Rectal smooth muscle tissue (tissue), 1 donor: Measurements from ENCODE around the gene LMNB1.

Experiments used
- H3K27ac ChIP-seq: one replicate; pipeline ENCODE4 v1.7.0; 2013; ENCODE audit warnings: low read depth, low read length, inconsistent platforms
- H3K27me3 ChIP-seq: one replicate; pipeline ENCODE4 v1.7.0; 2013; ENCODE audit warnings: low read length; ENCODE audit not compliant: control insufficient read depth, insufficient read depth
- H3K36me3 ChIP-seq: one replicate; pipeline ENCODE4 v1.7.0; 2013; ENCODE audit warnings: low read length; ENCODE audit not compliant: control insufficient read depth, insufficient read depth
- H3K4me1 ChIP-seq: one replicate; pipeline ENCODE4 v1.7.0; 2013; ENCODE audit warnings: low read length; ENCODE audit not compliant: control insufficient read depth, insufficient read depth
- H3K4me3 ChIP-seq: one replicate; pipeline ENCODE4 v1.7.0; 2013; ENCODE audit warnings: low read length
- H3K9ac ChIP-seq: one replicate; pipeline ENCODE4 v1.7.0; 2013; ENCODE audit warnings: low read length

The LMNB1 gene

DNA sequence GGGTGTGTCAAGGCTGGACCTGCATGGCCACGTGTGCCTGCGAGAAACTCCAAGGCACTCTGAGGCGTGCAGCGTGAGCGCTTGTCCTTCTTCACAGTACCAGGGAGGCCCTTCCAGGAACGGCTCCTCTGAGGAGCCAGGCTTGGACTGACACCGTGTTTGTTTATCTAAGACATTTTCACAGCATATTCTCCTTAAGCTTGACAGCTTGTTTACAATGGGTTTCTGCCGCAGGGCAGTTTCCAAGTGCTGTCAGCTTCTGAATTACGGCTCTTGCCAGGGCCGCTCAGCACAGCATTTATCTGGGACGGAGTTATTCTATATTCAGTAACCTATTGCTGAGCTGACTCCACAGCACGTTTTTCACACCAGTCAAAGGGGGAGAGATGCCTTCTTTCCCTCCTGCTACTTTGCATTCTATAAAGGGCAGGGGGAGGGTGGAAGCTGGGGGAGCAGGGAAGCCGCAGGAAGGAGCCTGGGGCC lies 98.4 kb downstream of the LMNB1 start:
- Histone ChIP-seq H3K4me1 (peaks cover 18% of the 10 kb centered on the region), H3K27me3 (no peaks in the 10 kb centered on the region), H3K27ac (no peak overlapping the region), H3K4me3 (no peak overlapping the region), H3K9ac (no peak overlapping the region), H3K36me3 (no peaks in the 10 kb centered on the region)

DNA sequence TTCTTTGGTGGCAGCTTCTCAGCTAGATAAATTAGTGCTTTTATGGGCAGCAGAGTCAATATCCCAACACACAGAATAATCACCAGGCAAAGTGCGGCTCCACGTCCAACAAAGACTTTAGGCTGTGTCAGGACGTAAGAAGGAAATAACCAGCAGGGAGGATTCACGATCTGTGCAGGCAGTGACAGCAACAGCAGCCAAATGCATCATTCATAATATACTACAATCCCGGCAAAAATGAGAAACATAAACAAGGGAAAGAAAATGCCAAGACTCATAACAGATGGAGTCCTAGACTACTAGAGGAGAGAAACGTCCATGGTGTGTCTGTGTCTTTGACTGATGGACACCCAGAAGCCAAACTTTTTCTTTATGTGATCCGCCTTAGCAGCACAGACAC lies 100.7 kb downstream of the LMNB1 start:
- Histone ChIP-seq H3K4me3 (no peak overlapping the region), H3K27ac (no peak overlapping the region), H3K9ac (no peak overlapping the region), H3K36me3 (no peaks in the 10 kb centered on the region), H3K4me1 (peaks cover 18% of the 10 kb centered on the region), H3K27me3 (no peaks in the 10 kb centered on the region)

DNA sequence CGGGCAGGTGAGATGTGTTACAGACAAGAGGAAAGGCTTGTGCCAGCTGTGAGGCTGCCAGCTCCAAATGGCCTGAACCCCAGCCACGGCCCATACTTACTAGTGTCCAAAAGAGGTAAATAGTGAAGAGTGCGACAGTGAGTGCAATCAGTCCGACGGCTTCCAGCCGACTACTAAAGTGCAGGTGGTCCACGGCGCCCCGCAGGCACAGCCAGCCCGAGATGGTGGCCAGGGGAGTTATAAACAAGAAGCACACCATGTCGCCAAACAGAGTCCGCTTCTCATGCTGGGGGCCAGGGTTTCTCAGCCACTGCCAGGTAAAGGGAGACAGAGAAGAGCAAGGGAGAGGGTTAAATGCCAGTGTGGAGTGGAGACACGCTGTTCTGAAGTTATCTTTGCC lies 101.1 kb downstream of the LMNB1 start:
- H3K27ac ChIP-seq = no peak overlapping the region
- no peaks in the 10 kb centered on the region for H3K27me3 ChIP-seq
- no peaks in the 10 kb centered on the region for H3K36me3 ChIP-seq
- H3K4me3 ChIP-seq = no peak overlapping the region
- peaks cover 18% of the 10 kb centered on the region for H3K4me1 ChIP-seq
- H3K9ac ChIP-seq = no peak overlapping the region

DNA sequence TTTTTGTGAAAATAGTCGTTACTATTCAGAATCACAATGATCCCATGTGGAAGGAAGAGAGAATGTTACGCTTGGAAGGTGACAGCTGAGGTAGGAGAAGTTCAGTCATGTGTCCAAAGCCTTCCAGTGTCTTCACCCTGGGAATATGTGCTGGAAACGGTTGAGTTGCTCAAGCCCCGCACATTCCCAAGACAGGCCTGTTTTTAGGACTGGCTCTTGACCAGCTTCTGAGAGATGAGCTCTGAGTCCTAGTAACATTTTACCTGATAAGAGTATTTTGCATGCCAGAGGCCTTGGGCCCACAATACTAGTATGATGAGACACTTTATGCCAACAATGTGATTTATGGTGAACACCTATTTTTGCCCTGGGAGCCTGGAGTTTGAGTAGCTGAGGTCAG lies 101.7 kb downstream of the LMNB1 start:
- Histone ChIP-seq H3K4me3 (no peak overlapping the region), H3K27ac (no peak overlapping the region), H3K9ac (no peak overlapping the region), H3K27me3 (no peaks in the 10 kb centered on the region), H3K36me3 (no peaks in the 10 kb centered on the region), H3K4me1 (peaks cover 18% of the 10 kb centered on the region)

DNA sequence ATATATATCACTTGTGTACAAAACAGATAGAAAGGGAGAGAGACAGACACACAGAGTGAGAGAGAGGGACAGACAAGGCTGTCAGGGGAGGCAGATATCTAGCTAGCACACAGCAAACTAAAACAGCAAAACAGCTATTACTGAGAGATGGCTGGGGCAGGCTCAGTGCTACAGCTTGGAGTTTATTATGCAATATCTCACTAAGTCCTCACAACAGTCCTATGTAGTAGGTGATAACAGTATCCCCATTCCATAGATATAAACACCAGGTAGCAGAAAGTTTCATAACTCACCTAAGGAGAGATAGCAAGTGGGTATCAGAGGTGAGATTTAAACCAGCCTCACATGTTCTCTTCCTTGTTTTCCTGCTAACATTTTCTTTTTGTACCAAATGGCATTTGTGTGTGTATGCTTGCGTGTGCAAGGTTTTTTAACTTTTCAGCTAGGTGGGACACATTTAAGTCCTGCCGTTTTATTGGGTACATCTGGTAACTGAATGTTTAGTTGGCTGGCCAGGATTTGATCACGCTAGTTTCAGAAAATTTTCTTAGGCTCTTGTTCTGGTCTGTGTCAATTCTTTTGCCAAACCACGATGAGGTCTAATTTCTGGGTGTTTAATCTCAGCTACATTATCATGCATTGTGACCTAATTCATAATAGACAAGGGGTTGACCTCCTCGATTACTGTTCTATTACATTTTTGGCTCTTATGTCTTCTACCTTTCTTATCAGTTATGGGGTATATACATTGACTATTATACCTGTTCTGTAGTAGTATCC lies 105.1 kb downstream of the LMNB1 start:
- Histone ChIP-seq H3K27me3 (no peaks in the 10 kb centered on the region), H3K27ac (no peak overlapping the region), H3K36me3 (no peaks in the 10 kb centered on the region), H3K9ac (no peak overlapping the region), H3K4me1 (peaks cover 6% of the 10 kb centered on the region), H3K4me3 (no peak overlapping the region)

DNA sequence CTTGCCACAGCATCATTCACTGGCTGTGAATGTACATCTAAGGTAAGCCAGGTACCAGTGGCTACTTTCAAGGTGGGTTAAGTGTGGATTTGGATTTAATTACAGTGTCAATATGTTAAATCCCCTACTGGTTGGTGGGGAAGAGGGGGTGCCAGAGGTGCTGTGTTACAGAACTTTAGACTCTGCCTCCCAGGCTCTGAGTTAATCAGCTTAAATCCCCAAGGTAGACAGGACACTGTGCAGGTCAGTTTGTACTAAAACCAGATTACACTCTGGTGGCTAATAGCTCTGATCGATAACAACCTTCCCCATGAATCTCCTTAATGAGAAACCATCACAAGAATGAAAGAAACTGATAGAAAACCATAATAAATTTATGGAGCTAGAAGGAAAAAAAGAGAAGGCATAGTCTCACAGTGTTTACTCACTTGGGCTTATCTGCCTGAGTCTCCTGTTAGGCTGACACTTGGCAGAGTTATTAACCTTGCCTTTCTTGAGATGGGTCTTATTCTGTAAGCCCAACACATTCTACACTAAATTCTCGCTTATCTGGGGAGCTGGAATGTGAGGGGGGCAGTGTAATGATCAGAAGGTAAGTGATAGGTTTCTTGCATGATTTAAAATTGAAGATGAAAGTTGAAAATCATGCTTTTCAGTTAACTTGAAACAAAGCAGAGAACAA lies 106.8 kb downstream of the LMNB1 start:
- Histone ChIP-seq H3K4me3 (no peak overlapping the region), H3K27me3 (no peaks in the 10 kb centered on the region), H3K9ac (no peak overlapping the region), H3K4me1 (no peaks in the 10 kb centered on the region), H3K36me3 (no peaks in the 10 kb centered on the region), H3K27ac (no peak overlapping the region)

DNA sequence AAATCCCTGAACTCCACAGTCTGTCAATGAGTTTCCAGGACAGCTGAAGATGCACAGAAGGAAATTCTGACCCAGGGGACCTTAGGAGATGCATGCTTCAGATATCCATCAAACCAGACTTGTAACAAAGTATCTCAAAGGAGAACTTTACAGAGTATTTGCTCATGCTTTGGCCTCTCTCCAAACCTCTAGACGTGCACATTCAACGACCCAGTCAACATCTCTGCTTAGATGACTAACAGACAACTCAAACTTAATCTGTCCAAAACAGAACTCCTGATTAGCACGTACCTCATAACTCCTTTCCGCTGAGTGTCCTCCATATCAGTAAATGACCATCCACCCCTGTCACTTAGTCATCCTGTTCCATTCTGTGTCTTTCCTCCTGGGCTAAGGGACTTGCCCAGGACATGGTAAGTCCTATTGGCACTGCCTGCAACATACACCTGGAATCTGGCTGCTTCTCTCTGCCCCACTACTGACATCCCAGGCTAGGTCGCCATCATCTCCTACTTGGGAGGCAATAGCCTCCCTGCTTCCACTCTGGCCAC lies 107.4 kb downstream of the LMNB1 start:
- no peaks in the 10 kb centered on the region for H3K36me3 ChIP-seq
- H3K9ac ChIP-seq = no peak overlapping the region
- H3K4me3 ChIP-seq = no peak overlapping the region
- H3K4me1 ChIP-seq = no peaks in the 10 kb centered on the region
- no peak overlapping the region for H3K27ac ChIP-seq
- H3K27me3 ChIP-seq = no peaks in the 10 kb centered on the region
